Activated CD4-positive, alpha-beta T cell treated with anti-CD3 and anti-CD28 coated beads for 48 hours (primary cell): Measurements from ENCODE around the gene OVCA2.

Source experiments
- DNase-seq: peaks from one replicate; pipeline ENCODE4 v3.0.0-alpha.2; 2020

The OVCA2 gene

GRCh38 chr17:2089021-2089422 is 47.2 kb downstream of the OVCA2 start:
- DNase-seq, result no peak

- peak; percentile 32 for DNase-seq
Measured at GRCh38 chr17:2090210-2090641, 48.4 kb downstream of the OVCA2 start.

GRCh38 chr17:2090804-2091534 is 49.1 kb downstream of the OVCA2 start:
- no peak for DNase-seq

GRCh38 chr17:2092253-2092652 is 50.4 kb downstream of the OVCA2 start:
- no peak for DNase-seq
